Neural cell (in vitro differentiated cells): Measurements from ENCODE around the gene ENO2. TPM values are rescaled to one million over a fixed set of nuclear protein-coding genes. Genes with fewer than 3 reads are reported as not detected.
A peak's percentile ranks its signal among the peaks of the same experiment; 100 is the strongest.

Experiments
- H2AFZ ChIP-seq: fragments of 200-600, 300-800 bp; sonication (generic), shearing (Covaris generic); 2 replicates; pipeline ENCODE4 v1.6.0; 2014; ENCODE audit warnings: low read depth, mild to moderate bottlenecking, antibody characterized with exemption, low read length, moderate library complexity
- H3F3A ChIP-seq: fragments of 200-600 bp; shearing (Covaris generic); 2 replicates; pipeline ENCODE4 v1.6.1; 2016; ENCODE audit warnings: mild to moderate bottlenecking, moderate library complexity, mixed read lengths, antibody characterized with exemption, low read length; ENCODE audit not compliant: insufficient read depth, poor library complexity, severe bottlenecking
- H3K27ac ChIP-seq: fragments of 200-600, 300-800 bp; sonication (generic), shearing (Covaris generic); 2 replicates; pipeline ENCODE4 v1.5.1; 2014; ENCODE audit warnings: mild to moderate bottlenecking, low read length, moderate library complexity
- H3K27me3 ChIP-seq: fragments of 300-800, 200-600 bp; sonication (generic), shearing (Covaris generic); 2 replicates; pipeline ENCODE4 v1.6.0; 2014; ENCODE audit warnings: mild to moderate bottlenecking, low read depth, low read length, moderate library complexity; ENCODE audit not compliant: insufficient read depth
- H3K36me3 ChIP-seq: fragments of 300-800, 200-600 bp; sonication (generic), shearing (Covaris generic); 2 replicates; pipeline ENCODE4 v1.5.1; 2014; ENCODE audit warnings: mild to moderate bottlenecking, antibody characterized with exemption, low read length, moderate library complexity; ENCODE audit not compliant: insufficient read depth
- H3K4me2 ChIP-seq: fragments of 300-800, 200-600 bp; sonication (generic), shearing (Covaris generic); 2 replicates; pipeline ENCODE4 v1.6.0; 2014; ENCODE audit warnings: mild to moderate bottlenecking, low read length
- H3K4me3 ChIP-seq: fragments of 300-800, 200-600 bp; sonication (generic), shearing (Covaris generic); 2 replicates; pipeline ENCODE4 v1.5.1; 2014; ENCODE audit warnings: mild to moderate bottlenecking, low read length, moderate library complexity
- H3K79me2 ChIP-seq: fragments of 200-600 bp; shearing (Covaris generic); replicated peaks from 2 replicates; pipeline ENCODE4 v1.6.0; 2014; ENCODE audit warnings: mild to moderate bottlenecking, low read length, moderate library complexity; ENCODE audit not compliant: insufficient read depth
- H3K9ac ChIP-seq: fragments of 300-800, 200-600 bp; sonication (generic), shearing (Covaris generic); 2 replicates; pipeline ENCODE4 v1.6.1; 2016; ENCODE audit warnings: mild to moderate bottlenecking, low read length, mixed read lengths
- H3K9me2 ChIP-seq: fragments of 200-600 bp; shearing (Covaris generic); 2 replicates; pipeline ENCODE4 v1.6.1; 2016; ENCODE audit warnings: mild to moderate bottlenecking, low read length, mixed read lengths; ENCODE audit not compliant: insufficient read depth
- H3K9me3 ChIP-seq: fragments of 200-600, 300-800 bp; sonication (generic), shearing (Covaris generic); 2 replicates; pipeline ENCODE4 v1.6.1; 2016; ENCODE audit warnings: mild to moderate bottlenecking, mixed run types, low read length, moderate library complexity, mixed read lengths
- H4K20me1 ChIP-seq: fragments of 200-600 bp; shearing (Covaris generic); 2 replicates; pipeline ENCODE4 v1.6.1; 2016; ENCODE audit warnings: mild to moderate bottlenecking, mixed run types; ENCODE audit not compliant: insufficient read depth
- EP300 ChIP-seq: fragments of 450-650 bp; conservative IDR thresholded peaks from 2 replicates; pipeline ENCODE4 v1.6.1; 2014; ENCODE audit warnings: antibody characterized with exemption, mild to moderate bottlenecking, moderate library complexity; ENCODE audit not compliant: poor library complexity, severe bottlenecking
- EZH2 ChIP-seq: fragments of 200-600, 300-800 bp; shearing (Covaris generic), sonication (generic); IDR thresholded peaks from 2 replicates; pipeline ENCODE4 v1.6.1; 2014; ENCODE audit warnings: antibody characterized with exemption, low read length, borderline replicate concordance, mild to moderate bottlenecking; ENCODE audit not compliant: insufficient read depth, poor library complexity, severe bottlenecking
- MXI1 ChIP-seq: fragments of 450-650 bp; conservative IDR thresholded peaks from 2 replicates; pipeline ENCODE4 v1.6.1; 2014; ENCODE audit warnings: antibody characterized with exemption, mild to moderate bottlenecking; ENCODE audit not compliant: poor library complexity, severe bottlenecking
- POLR2AphosphoS5 ChIP-seq: IDR thresholded peaks from 2 replicates; pipeline ENCODE4 v1.6.1; 2012
- RAD21 ChIP-seq: fragments of 450-650 bp; conservative IDR thresholded peaks from 2 replicates; pipeline ENCODE4 v1.6.1; 2014; ENCODE audit warnings: antibody characterized with exemption, mild to moderate bottlenecking, moderate library complexity
- SMC3 ChIP-seq: fragments of 450-650 bp; conservative IDR thresholded peaks from 2 replicates; pipeline ENCODE4 v1.6.1; 2014; ENCODE audit warnings: antibody characterized with exemption, mild to moderate bottlenecking, moderate library complexity; ENCODE audit not compliant: poor library complexity
- polyA plus RNA-seq: library from polyadenylated mRNA; depleted of rRNA; stranded (reverse); fragments of >200 nt; gene quantifications from 2 replicates; pipeline ENCODE4 v1.2.3, GENCODE V29; 2014
- TF ChIP-seq, protein P1 (sequence below): fragments of 450-650 bp; IDR thresholded peaks from 2 replicates; pipeline ENCODE4 v1.5.1; 2014; ENCODE audit warnings: antibody characterized with exemption, mild to moderate bottlenecking, moderate library complexity; ENCODE audit not compliant: poor library complexity, severe bottlenecking
- TF ChIP-seq, protein P2 (sequence below): IDR thresholded peaks from 2 replicates; pipeline ENCODE4 v1.6.1; 2012; ENCODE audit warnings: borderline replicate concordance

ENO2 gene
- polyA plus RNA-seq, 1 donor from 2014 or later = 193 TPM

DNA sequence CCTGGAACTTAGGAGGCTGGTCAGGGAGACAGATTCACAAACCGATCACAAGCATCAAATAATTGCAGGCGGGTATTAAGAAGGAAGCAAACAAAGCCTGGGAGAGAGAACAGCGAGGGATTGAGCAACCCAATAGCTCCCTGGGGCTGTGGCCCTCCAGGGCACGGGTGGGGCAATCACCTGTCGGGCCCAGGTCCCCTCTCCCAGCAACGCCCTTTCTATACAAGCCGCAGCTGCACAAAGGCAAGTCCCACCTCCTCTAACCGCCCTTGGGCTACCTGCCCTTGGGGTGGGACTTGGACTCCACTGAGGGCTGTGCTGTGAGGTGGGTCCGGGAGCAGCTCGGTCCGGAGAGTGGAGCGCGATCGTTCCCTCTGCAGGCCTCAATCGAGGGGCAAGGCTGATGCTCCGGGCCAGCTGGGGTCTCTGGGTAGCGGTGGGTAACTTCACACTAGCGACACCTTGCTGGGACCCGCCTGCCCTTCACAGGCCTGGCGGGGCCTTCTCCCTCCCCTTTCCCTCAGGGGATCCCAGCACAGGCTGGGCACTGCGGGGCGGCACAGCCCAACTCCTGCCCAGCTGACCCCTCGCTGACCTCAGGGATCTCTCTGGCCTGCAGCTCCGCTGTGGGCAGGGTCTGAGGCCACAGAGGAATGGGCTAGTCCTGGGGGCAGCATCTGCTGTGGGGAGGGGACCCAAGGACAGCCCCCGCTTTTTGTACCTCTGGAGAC is 48.1 kb downstream of the ENO2 start:
- Histone ChIP-seq H2AFZ (no peak overlapping the region), H3K9me3 (no peaks in the 10 kb centered on the region), H3K27ac (no peak overlapping the region), H3K79me2 (no peaks in the 10 kb centered on the region), H4K20me1 (no peaks in the 10 kb centered on the region), H3K27me3 (no peaks in the 10 kb centered on the region), H3K9ac (no peak overlapping the region), H3F3A (no peaks in the 10 kb centered on the region), H3K4me3 (no peak overlapping the region), H3K9me2 (no peaks in the 10 kb centered on the region), H3K36me3 (no peaks in the 10 kb centered on the region), H3K4me2 (no peak overlapping the region)
- TF ChIP-seq EP300 = no peak
- TF ChIP-seq, protein P1, sequence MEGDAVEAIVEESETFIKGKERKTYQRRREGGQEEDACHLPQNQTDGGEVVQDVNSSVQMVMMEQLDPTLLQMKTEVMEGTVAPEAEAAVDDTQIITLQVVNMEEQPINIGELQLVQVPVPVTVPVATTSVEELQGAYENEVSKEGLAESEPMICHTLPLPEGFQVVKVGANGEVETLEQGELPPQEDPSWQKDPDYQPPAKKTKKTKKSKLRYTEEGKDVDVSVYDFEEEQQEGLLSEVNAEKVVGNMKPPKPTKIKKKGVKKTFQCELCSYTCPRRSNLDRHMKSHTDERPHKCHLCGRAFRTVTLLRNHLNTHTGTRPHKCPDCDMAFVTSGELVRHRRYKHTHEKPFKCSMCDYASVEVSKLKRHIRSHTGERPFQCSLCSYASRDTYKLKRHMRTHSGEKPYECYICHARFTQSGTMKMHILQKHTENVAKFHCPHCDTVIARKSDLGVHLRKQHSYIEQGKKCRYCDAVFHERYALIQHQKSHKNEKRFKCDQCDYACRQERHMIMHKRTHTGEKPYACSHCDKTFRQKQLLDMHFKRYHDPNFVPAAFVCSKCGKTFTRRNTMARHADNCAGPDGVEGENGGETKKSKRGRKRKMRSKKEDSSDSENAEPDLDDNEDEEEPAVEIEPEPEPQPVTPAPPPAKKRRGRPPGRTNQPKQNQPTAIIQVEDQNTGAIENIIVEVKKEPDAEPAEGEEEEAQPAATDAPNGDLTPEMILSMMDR = peak; percentile 3

DNA sequence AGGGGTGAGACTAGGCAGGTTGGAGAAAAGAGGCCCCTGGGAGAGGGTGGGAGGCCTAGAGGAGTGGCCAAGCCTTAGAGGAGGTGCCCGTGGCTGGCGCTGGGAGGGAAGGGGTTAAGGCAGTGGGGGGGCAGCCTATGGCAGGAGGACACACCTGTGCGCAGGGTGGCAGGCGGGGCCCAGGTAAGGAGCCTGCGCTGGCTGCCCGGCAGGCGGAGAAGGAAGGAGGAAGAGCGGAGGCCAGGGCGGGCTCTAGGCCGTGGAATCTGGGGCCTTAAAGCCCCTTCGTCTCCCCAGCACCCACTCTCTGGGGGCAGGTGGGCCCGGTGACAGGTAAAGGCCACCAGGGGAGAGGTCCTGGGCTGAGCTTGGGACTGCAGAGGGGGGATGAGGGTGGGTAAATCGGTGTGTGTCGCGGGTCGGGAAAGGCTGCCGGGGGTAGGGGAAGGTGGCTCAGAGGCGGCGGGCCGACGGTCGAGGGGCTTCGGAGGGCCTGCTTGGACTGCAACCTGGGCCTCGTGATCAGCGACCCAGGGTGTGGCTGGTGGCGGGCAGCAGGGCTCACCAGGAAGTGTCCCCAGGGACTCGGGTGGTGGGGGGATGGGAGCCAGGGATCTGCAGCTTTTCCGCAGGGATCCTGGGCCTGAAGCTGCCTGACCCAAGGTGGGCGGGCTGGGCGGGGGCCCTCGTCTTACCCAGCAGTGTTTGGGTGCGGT is 48.8 kb downstream of the ENO2 start:
- no peak overlapping the region for H2AFZ ChIP-seq
- no peaks in the 10 kb centered on the region for H4K20me1 ChIP-seq
- H3F3A ChIP-seq = no peaks in the 10 kb centered on the region
- H3K27me3 ChIP-seq = no peaks in the 10 kb centered on the region
- no peak overlapping the region for H3K4me3 ChIP-seq
- no peaks in the 10 kb centered on the region for H3K9me2 ChIP-seq
- H3K79me2 ChIP-seq = no peaks in the 10 kb centered on the region
- H3K36me3 ChIP-seq = no peaks in the 10 kb centered on the region
- no peaks in the 10 kb centered on the region for H3K9me3 ChIP-seq
- no peak overlapping the region for H3K27ac ChIP-seq
- H3K9ac ChIP-seq = no peak overlapping the region
- TF ChIP-seq, protein P2, sequence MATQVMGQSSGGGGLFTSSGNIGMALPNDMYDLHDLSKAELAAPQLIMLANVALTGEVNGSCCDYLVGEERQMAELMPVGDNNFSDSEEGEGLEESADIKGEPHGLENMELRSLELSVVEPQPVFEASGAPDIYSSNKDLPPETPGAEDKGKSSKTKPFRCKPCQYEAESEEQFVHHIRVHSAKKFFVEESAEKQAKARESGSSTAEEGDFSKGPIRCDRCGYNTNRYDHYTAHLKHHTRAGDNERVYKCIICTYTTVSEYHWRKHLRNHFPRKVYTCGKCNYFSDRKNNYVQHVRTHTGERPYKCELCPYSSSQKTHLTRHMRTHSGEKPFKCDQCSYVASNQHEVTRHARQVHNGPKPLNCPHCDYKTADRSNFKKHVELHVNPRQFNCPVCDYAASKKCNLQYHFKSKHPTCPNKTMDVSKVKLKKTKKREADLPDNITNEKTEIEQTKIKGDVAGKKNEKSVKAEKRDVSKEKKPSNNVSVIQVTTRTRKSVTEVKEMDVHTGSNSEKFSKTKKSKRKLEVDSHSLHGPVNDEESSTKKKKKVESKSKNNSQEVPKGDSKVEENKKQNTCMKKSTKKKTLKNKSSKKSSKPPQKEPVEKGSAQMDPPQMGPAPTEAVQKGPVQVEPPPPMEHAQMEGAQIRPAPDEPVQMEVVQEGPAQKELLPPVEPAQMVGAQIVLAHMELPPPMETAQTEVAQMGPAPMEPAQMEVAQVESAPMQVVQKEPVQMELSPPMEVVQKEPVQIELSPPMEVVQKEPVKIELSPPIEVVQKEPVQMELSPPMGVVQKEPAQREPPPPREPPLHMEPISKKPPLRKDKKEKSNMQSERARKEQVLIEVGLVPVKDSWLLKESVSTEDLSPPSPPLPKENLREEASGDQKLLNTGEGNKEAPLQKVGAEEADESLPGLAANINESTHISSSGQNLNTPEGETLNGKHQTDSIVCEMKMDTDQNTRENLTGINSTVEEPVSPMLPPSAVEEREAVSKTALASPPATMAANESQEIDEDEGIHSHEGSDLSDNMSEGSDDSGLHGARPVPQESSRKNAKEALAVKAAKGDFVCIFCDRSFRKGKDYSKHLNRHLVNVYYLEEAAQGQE = no peak
- H3K4me2 ChIP-seq = no peak overlapping the region

DNA sequence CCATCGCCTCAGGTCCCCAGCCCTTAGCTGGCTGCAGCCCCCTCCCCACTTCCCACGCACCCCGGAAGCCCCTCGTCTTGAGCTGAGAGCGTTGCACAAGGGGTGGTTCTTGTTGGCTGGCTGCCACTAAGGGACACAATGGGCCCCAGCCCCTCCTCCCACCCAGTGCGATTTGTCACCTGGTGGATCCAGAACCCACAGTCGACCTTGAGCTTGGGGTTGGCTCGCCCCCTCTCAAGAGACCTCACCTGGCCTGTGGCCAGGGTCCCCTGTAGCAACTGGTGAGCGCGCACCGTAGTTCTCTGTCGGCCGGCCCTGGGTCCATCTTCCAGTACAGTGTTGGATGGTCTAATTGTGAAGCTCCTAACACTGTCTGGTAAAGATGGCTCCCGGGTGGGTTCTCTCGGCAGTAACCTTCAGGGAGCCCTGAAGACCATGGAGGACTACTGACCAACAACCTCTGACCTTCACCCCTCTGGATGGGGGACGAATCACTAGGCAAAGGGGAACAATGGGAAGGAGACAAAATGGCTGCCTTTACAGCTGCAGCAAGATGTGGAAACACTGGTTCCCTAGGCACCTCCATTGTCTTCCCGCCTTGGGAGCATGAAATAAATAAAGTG is 49.5 kb downstream of the ENO2 start:
- H3K27me3 ChIP-seq = no peaks in the 10 kb centered on the region
- no peaks in the 10 kb centered on the region for H4K20me1 ChIP-seq
- H3K9ac ChIP-seq = no peak overlapping the region
- no peaks in the 10 kb centered on the region for H3K36me3 ChIP-seq
- H3K9me3 ChIP-seq = no peaks in the 10 kb centered on the region
- H3K79me2 ChIP-seq = peaks cover 2% of the 10 kb centered on the region
- no peak overlapping the region for H3K4me3 ChIP-seq
- TF ChIP-seq SMC3 = no peak
- TF ChIP-seq EP300 = no peak
- no peak for TF ChIP-seq EZH2
- TF ChIP-seq RAD21 = no peak
- TF ChIP-seq POLR2AphosphoS5 = no peak
- no peak for TF ChIP-seq MXI1
- no peak overlapping the region for H3K27ac ChIP-seq
- H3K4me2 ChIP-seq = no peak overlapping the region
- no peaks in the 10 kb centered on the region for H3F3A ChIP-seq
- no peaks in the 10 kb centered on the region for H3K9me2 ChIP-seq
- H2AFZ ChIP-seq = no peak overlapping the region
